Measurements from ENCODE around the gene LAMA2.

The LAMA2 gene

GRCh38 chr6:129517288-129517687 is 634.4 kb downstream of the LAMA2 start:
- no peak for DNase-seq (ENCODE audit: low read depth in 2 of 2)

- DNase-seq (ENCODE audit: low read depth in 2 of 2), result no peak
These were observed 636.8 kb downstream of the LAMA2 start for GRCh38 chr6:129519750-129520149.

- no peak for DNase-seq (ENCODE audit: low read depth in 2 of 2)
These were observed 639.0 kb downstream of the LAMA2 start for GRCh38 chr6:129521946-129522345.

- DNase-seq (ENCODE audit: low read depth in 2 of 2), result no peak
These were observed 640.9 kb downstream of the LAMA2 start for GRCh38 chr6:129523816-129524215.

GRCh38 chr6:129525055-129525454 is 642.1 kb downstream of the LAMA2 start:
- DNase-seq (ENCODE audit: low read depth in 2 of 2), result no peak

GRCh38 chr6:129534926-129535325 is 652.0 kb downstream of the LAMA2 start:
- DNase-seq (ENCODE audit: low read depth in 2 of 2), result no peak

- no peak for DNase-seq (ENCODE audit: low read depth in 2 of 2)
These were observed 653.3 kb downstream of the LAMA2 start for GRCh38 chr6:129536271-129536670.

GRCh38 chr6:129539032-129539431 is 656.1 kb downstream of the LAMA2 start:
- DNase-seq (ENCODE audit: low read depth in 2 of 2), result no peak

GRCh38 chr6:129542705-129543104 is 659.8 kb downstream of the LAMA2 start:
- DNase-seq (ENCODE audit: low read depth in 2 of 2), result no peak

GRCh38 chr6:129543981-129544380 is 661.0 kb downstream of the LAMA2 start:
- no peak for DNase-seq (ENCODE audit: low read depth in 2 of 2)

GRCh38 chr6:129544892-129545612 is 662.1 kb downstream of the LAMA2 start:
- DNase-seq (ENCODE audit: low read depth in 2 of 2), result no peak

- DNase-seq (ENCODE audit: low read depth in 2 of 2), result no peak
These were observed 663.8 kb downstream of the LAMA2 start for GRCh38 chr6:129546702-129547101.

GRCh38 chr6:129551486-129551885 is 668.5 kb downstream of the LAMA2 start:
- no peak for DNase-seq (ENCODE audit: low read depth in 2 of 2)

- DNase-seq (ENCODE audit: low read depth in 2 of 2), result no peak
These were observed 669.5 kb downstream of the LAMA2 start for GRCh38 chr6:129552413-129552812.

GRCh38 chr6:129555206-129555832 is 672.4 kb downstream of the LAMA2 start:
- no peak for DNase-seq (ENCODE audit: low read depth in 2 of 2)

- no peak for DNase-seq (ENCODE audit: low read depth in 2 of 2)
These were observed 675.3 kb downstream of the LAMA2 start for GRCh38 chr6:129558248-129558647.

GRCh38 chr6:129565366-129565765 is 682.4 kb downstream of the LAMA2 start:
- DNase-seq (ENCODE audit: low read depth in 2 of 2), result no peak

- DNase-seq (ENCODE audit: low read depth in 2 of 2), result no peak
These were observed 682.9 kb downstream of the LAMA2 start for GRCh38 chr6:129565811-129566210.

All from stimulated activated CD4-positive, alpha-beta T cell treated with anti-CD3 and anti-CD28 coated beads, Interleukin-12 subunit alpha, Interleukin-12 subunit beta, amount 100 ng/mL, for 24 hours (primary cell).